Stimulated activated effector memory CD8-positive, alpha-beta T cell treated with anti-CD3 and anti-CD28 coated beads, Interleukin-12 subunit alpha, Interleukin-12 subunit beta, amount 100 ng/mL, for 72 hours (primary cell): ENCODE measurements around the gene CCDC178.

ENCODE experiments used
- ATAC-seq: fragments of 150-1000 bp; cut with Tn5 transposase; 2 replicates; pipeline ENCODE4 v1.10.0; 2021
- DNase-seq, 2 donors: peaks; one replicate each; pipeline ENCODE4 v3.0.0; 2021 to 2022; ENCODE audit warnings: low spot score in 2 of 2
- H3K27ac Mint-ChIP-seq: one replicate; pipeline ENCODE4 v1.8.0; 2022; ENCODE audit warnings: mild to moderate bottlenecking, mixed read lengths
- H3K36me3 Mint-ChIP-seq: one replicate; pipeline ENCODE4 v1.8.0; 2022; ENCODE audit warnings: mild to moderate bottlenecking, mixed read lengths
- H3K4me1 Mint-ChIP-seq: one replicate; pipeline ENCODE4 v1.8.0; 2022; ENCODE audit warnings: mixed read lengths
- H3K4me3 Mint-ChIP-seq: one replicate; pipeline ENCODE4 v1.8.0; 2022; ENCODE audit warnings: mild to moderate bottlenecking, mixed read lengths
- H3K9me3 Mint-ChIP-seq: one replicate; pipeline ENCODE4 v1.8.0; 2022; ENCODE audit warnings: mixed read lengths

CCDC178 gene

DNA sequence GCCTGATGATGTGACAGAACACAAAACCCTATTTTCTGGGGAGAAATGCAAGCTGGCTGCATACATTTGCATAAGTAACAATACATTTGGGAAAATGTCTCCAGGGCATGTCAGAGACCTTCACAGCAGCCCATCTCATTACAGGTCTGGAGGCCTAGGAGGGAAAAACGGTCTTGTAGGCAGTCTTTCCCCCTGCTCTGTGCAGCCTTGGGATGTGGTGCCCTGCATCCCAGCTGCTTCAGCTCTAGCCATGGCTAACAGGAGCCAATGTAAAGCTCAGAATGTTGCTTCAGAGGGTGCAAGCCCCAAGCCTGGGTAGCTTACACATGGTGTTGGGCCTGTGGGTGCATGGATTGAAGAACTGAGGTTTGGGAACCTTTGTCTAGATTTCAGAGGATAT is 133.0 kb downstream of the CCDC178 start:
- no peak for DNase-seq
- ATAC-seq = no peak
- peaks cover 20% of the 10 kb centered on the region for H3K9me3 Mint-ChIP-seq
- no peaks in the 10 kb centered on the region for H3K4me1 Mint-ChIP-seq
- H3K36me3 Mint-ChIP-seq = no peaks in the 10 kb centered on the region
- no peak overlapping the region for H3K27ac Mint-ChIP-seq
- H3K4me3 Mint-ChIP-seq = no peak overlapping the region

DNA sequence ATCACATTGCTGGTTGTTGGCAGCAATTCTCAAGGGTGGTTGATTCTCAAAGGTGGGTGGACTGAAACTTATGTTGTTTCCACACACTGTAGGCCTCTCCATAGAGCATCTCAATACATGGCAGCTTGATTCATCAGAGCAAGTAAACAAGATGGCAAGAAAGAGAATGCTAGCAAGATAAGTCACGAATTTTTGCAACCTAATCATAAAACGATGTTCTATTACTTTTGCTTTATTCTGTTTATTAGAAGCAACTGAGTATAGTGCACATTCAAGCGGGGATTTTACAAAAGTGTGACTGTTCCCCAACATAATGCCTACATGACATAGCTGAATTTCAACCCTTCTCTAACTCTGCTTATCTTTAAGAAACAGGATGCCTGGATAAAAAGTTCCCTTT is 136.2 kb downstream of the CCDC178 start:
- no peak overlapping the region for H3K4me3 Mint-ChIP-seq
- no peak overlapping the region for H3K27ac Mint-ChIP-seq
- H3K36me3 Mint-ChIP-seq = no peaks in the 10 kb centered on the region
- peaks cover 24% of the 10 kb centered on the region for H3K9me3 Mint-ChIP-seq
- ATAC-seq (no peak), DNase-seq (no peak)
- no peaks in the 10 kb centered on the region for H3K4me1 Mint-ChIP-seq

DNA sequence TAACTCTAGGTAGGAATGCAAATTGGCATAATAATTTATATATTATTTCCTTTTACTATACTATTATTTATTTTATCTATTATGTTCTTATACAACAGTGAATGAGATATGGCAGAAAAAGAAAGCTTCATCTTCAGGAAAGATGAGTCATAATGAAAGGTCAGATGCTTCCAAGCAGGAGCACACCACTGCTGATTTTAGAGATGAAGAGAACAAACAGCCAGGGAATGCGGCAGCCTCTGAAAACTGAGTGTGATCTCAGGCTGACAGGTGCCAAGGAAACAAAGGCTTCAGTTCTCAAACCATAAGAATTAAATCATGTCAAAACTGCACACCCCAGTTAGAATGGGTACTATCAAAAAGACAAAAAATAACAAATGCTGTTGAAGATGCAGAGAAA is 149.0 kb downstream of the CCDC178 start:
- DNase-seq = no peak
- no peak for ATAC-seq
- Mint-ChIP-seq H3K4me1 (no peaks in the 10 kb centered on the region), H3K4me3 (no peak overlapping the region), H3K27ac (no peak overlapping the region), H3K9me3 (peaks cover 18% of the 10 kb centered on the region), H3K36me3 (no peaks in the 10 kb centered on the region)

GRCh38 chr18:33288082-33288716 is 152.3 kb downstream of the CCDC178 start:
- Mint-ChIP-seq H3K4me3 (no peak overlapping the region), H3K9me3 (peaks cover 11% of the 10 kb centered on the region)

DNA sequence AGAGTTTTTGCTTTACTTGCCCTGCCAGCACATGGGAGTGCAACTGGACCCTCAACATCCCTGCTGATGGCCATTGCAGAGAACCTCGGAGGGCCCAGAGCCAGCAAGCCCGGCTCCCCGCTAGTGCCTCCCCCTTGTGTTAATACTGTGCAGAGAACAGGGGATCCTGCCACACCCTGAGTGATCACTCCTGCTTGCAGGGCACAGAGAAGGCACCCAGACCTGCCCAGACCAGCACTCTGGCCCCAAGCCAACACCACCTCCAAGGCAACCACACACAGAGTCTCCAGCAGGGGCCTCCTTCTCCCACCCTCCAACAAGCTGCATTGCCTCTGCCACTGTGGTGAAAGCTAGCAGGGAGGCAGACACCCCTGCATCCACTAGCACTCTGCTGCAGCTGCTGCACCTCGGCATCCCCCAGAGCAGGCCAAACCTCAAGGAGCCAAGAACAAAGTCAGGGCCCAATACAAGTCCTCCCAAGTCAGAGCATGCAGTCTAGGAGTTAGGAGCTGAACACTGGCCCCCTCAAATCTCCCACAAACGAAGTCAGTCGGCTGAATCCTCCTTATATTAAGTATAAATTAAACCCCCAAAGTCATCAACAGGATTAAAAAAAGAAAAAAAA is 157.7 kb downstream of the CCDC178 start:
- Mint-ChIP-seq H3K36me3 (no peaks in the 10 kb centered on the region), H3K4me3 (no peak overlapping the region), H3K4me1 (no peaks in the 10 kb centered on the region), H3K9me3 (peaks cover 11% of the 10 kb centered on the region), H3K27ac (no peak overlapping the region)
- ATAC-seq = peak; percentile 28
- DNase-seq = no peak

More at GRCh38 chr18:33288082-33288716, 152.3 kb downstream of the CCDC178 start:
- DNase-seq (no peak), ATAC-seq (no peak)
- H3K27ac Mint-ChIP-seq = no peak overlapping the region
- H3K36me3 Mint-ChIP-seq = no peaks in the 10 kb centered on the region
- no peaks in the 10 kb centered on the region for H3K4me1 Mint-ChIP-seq

DNA sequence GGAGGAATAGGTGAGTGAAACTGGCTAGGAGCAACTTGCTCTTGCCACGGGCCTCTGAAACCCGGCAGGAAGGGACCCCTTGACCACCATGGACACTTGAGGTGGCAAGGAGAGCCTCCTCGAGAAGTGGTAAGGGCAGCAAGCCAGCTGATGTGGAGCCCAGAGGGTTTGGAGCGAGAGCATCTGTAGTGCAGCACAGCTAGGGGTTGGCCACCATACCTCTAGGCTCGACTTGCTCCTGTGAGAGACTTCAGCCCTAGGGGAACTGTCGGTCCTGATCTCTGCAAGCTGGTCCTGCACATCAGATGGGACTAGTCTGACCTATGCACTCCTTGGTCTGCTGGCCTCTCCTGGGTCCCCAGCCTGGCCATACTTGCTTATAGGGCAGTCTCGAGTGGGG is 158.4 kb downstream of the CCDC178 start:
- H3K36me3 Mint-ChIP-seq = no peaks in the 10 kb centered on the region

DNA sequence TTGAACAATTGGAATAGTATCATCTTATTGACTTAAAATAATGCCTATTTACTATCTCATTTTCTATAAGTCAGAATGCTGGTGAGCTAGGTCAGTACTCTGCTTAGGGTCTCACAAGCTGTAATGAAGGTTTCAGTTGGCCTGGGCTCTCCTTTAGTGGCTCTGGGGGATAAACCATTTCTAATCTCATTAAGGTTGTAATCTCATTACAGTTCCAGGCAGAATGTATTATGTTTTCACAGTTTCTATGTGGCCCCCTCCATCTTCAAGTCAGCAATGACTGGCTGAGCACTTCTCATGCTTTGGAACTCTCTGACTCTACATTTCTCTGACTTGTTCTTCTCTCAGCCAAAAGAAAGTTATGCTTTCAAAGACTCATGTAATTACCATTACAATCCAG is 163.1 kb downstream of the CCDC178 start:
- Mint-ChIP-seq H3K4me1 (no peaks in the 10 kb centered on the region), H3K4me3 (no peak overlapping the region), H3K27ac (no peak overlapping the region), H3K9me3 (peaks cover 8% of the 10 kb centered on the region), H3K36me3 (no peaks in the 10 kb centered on the region)
- no peak for ATAC-seq
- no peak for DNase-seq

More for the DNA sequence above, 158.4 kb downstream of the CCDC178 start:
- no peak for DNase-seq
- Mint-ChIP-seq H3K4me1 (no peaks in the 10 kb centered on the region), H3K9me3 (peaks cover 11% of the 10 kb centered on the region), H3K4me3 (no peak overlapping the region), H3K27ac (no peak overlapping the region)
- peak; percentile 21 for ATAC-seq

DNA sequence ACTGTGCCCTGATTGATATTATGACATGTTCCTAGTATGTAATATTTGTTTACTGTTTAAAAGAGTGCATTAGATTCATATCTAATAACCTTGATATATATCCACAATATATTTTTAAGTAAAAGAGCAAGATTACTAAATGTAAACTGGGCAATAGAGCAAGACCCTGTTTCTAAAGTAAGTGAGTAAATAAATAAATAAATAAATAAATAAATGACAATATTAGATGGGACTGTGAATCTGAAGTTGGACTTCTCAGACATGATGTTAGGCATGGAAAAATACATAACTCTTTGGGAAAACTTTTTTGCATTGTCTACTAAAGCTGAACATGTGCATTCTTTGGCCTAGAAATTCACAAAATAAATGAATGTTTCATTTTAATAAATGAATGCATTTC is 164.7 kb downstream of the CCDC178 start:
- ATAC-seq (no peak), DNase-seq (no peak)
- peaks cover 7% of the 10 kb centered on the region for H3K9me3 Mint-ChIP-seq
- H3K27ac Mint-ChIP-seq = no peak overlapping the region
- no peak overlapping the region for H3K4me3 Mint-ChIP-seq
- H3K4me1 Mint-ChIP-seq = no peaks in the 10 kb centered on the region
- H3K36me3 Mint-ChIP-seq = no peaks in the 10 kb centered on the region

GRCh38 chr18:33270297-33270696 is 170.2 kb downstream of the CCDC178 start:
- H3K9me3 Mint-ChIP-seq = peaks cover 10% of the 10 kb centered on the region
- ATAC-seq (no peak), DNase-seq (no peak)
- no peak overlapping the region for H3K4me3 Mint-ChIP-seq
- H3K27ac Mint-ChIP-seq = no peak overlapping the region
- no peaks in the 10 kb centered on the region for H3K36me3 Mint-ChIP-seq
- no peaks in the 10 kb centered on the region for H3K4me1 Mint-ChIP-seq

DNA sequence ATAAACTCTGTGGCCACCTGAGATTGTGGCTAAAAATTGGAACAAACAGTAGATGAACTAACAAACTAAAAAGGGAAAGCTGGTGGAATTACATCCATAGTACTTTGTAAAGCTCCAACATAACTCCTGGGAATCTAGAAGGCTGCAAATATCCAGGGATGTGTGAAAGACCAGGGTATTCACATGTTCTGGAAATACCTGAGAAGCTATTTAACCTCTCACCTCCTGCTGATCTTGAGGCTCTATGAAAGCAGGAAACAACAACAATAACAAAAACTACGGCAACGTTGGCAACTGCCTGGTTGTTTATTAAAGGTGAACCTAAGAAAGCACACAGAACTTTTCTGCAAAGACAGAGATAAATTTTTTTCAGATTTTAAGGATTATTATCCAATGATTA is 171.3 kb downstream of the CCDC178 start:
- Mint-ChIP-seq H3K9me3 (peaks cover 12% of the 10 kb centered on the region), H3K27ac (no peak overlapping the region), H3K4me3 (no peak overlapping the region), H3K36me3 (no peaks in the 10 kb centered on the region), H3K4me1 (no peaks in the 10 kb centered on the region)
- no peak for DNase-seq
- ATAC-seq = no peak

- no peak for ATAC-seq
- no peak overlapping the region for H3K27ac Mint-ChIP-seq
- no peak overlapping the region for H3K4me3 Mint-ChIP-seq
- no peaks in the 10 kb centered on the region for H3K4me1 Mint-ChIP-seq
- H3K36me3 Mint-ChIP-seq = no peaks in the 10 kb centered on the region
- no peak for DNase-seq
- peaks cover 7% of the 10 kb centered on the region for H3K9me3 Mint-ChIP-seq
These were observed 176.0 kb downstream of the CCDC178 start for GRCh38 chr18:33264566-33264965.

GRCh38 chr18:33239298-33239697 is 201.2 kb downstream of the CCDC178 start:
- DNase-seq (no peak), ATAC-seq (no peak)
- Mint-ChIP-seq H3K9me3 (peaks cover 24% of the 10 kb centered on the region), H3K27ac (no peak overlapping the region), H3K36me3 (no peaks in the 10 kb centered on the region), H3K4me3 (no peak overlapping the region), H3K4me1 (no peaks in the 10 kb centered on the region)

- ATAC-seq (no peak), DNase-seq (no peak)
- Mint-ChIP-seq H3K36me3 (no peaks in the 10 kb centered on the region), H3K4me1 (no peaks in the 10 kb centered on the region), H3K9me3 (peaks cover 7% of the 10 kb centered on the region), H3K4me3 (no peak overlapping the region), H3K27ac (no peak overlapping the region)
These were observed 208.2 kb downstream of the CCDC178 start for GRCh38 chr18:33232318-33232626.

GRCh38 chr18:33231474-33232317 is 208.8 kb downstream of the CCDC178 start:
- DNase-seq (peak in 1 of 2 donors; percentile 54), ATAC-seq (no peak)
- Mint-ChIP-seq H3K4me3 (no peak overlapping the region), H3K27ac (no peak overlapping the region), H3K4me1 (no peaks in the 10 kb centered on the region), H3K36me3 (no peaks in the 10 kb centered on the region), H3K9me3 (peaks cover 7% of the 10 kb centered on the region)

DNA sequence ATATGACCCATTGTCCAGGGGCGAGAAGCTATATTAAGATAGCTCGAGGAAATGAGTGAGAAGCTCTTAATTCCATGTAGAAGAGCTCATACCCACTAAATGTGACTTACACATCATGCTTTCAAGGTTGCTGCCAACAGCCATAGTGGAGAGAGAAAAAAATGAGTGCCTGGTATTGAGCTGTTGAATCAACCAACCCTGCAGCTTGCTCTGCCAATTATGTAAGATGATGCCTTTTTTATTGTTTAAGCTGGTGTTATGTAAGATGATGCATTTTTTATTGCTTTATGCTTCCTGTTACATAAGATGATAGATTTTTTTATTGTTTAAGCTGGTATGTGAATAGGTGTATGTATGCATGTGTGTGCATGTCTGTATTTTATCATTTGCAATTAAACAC is 228.2 kb downstream of the CCDC178 start:
- peaks cover 9% of the 10 kb centered on the region for H3K9me3 Mint-ChIP-seq
- H3K4me3 Mint-ChIP-seq = no peak overlapping the region
- H3K4me1 Mint-ChIP-seq = no peaks in the 10 kb centered on the region
- ATAC-seq (no peak), DNase-seq (no peak)
- no peak overlapping the region for H3K27ac Mint-ChIP-seq
- H3K36me3 Mint-ChIP-seq = no peaks in the 10 kb centered on the region
